Peyer's patch (tissue), 4 donors: ENCODE measurements around the gene KLHL25. TPM values are rescaled to one million over a fixed set of nuclear protein-coding genes. Genes with fewer than 3 reads are reported as not detected.

Experiments
- DNase-seq, 3 donors: peaks; one replicate each; pipeline ENCODE4 v3.0.0-alpha.2; 2017 to 2019
- H3K27ac ChIP-seq, 4 donors: fragments of 200-600 bp; sonication (generic); one replicate each; pipeline ENCODE4 v1.5.1; 2016 to 2019
- H3K27me3 ChIP-seq, 2 donors: fragments of 200-600 bp; sonication (generic); one replicate each; pipeline ENCODE4 v1.5.1; 2019
- H3K36me3 ChIP-seq, 3 donors: fragments of 200-600 bp; sonication (generic); one replicate each; pipeline ENCODE4 v1.5.1; 2016 to 2019
- H3K4me1 ChIP-seq, 4 donors: fragments of 200-600 bp; sonication (generic); one replicate each; pipeline ENCODE4 v1.5.1; 2016 to 2019
- H3K4me3 ChIP-seq, 4 donors: fragments of 200-600 bp; sonication (generic); 1 replicate in 3 of 4; 2 replicates in 1 of 4; pipeline ENCODE4 v1.5.1; 2016 to 2019; ENCODE audit warnings: mild to moderate bottlenecking in 1 of 4
- H3K9me3 ChIP-seq, 4 donors: fragments of 200-600 bp; sonication (generic); one replicate each; pipeline ENCODE4 v1.5.1; 2016 to 2019; ENCODE audit warnings: mild to moderate bottlenecking in 1 of 4
- CTCF ChIP-seq, 6 experiments: fragments of 450-650 bp in 4 of 6; fragments of 200-600 bp in 2 of 6; sonication (generic) in 1 of 6; IDR thresholded peaks; one replicate each; pipeline ENCODE4 v1.5.1; 2017 to 2019; ENCODE audit warnings: antibody characterized with exemption in 6 of 6, mild to moderate bottlenecking in 3 of 6, moderate library complexity in 1 of 6
- POLR2A ChIP-seq, 2 donors: fragments of 450-650 bp; IDR thresholded peaks; one replicate each; pipeline ENCODE4 v1.5.1; 2017; ENCODE audit warnings: antibody characterized with exemption in 2 of 2, mild to moderate bottlenecking in 2 of 2, moderate library complexity in 2 of 2
- total RNA-seq, 4 donors: library from RNA; depleted of rRNA; stranded (reverse); fragments of >200 nt; gene quantifications; one replicate each; pipeline ENCODE4 v1.1.0, GENCODE V29; 2016

The KLHL25 gene
- total RNA-seq, 4 donors from 2014 or later = 9.9 to 23.6 (median 17.2) TPM

GRCh38 chr15:85786781-85787114 is 8.0 kb downstream of the KLHL25 start:
- TF ChIP-seq POLR2A (IDR thresholded peaks at IDR 0.05) (no peak), CTCF (IDR thresholded peaks at IDR 0.05) (no peak)
- H3K36me3 ChIP-seq = no peaks in the 10 kb centered on the region
- peaks cover 0 to 31% (median 9%) of the 10 kb centered on the region in 4 donors for H3K4me1 ChIP-seq
- no peaks in the 10 kb centered on the region for H3K9me3 ChIP-seq
- no peaks in the 10 kb centered on the region for H3K27me3 ChIP-seq
- no peak for DNase-seq
- peak overlapping the region in 3 of 4 donors; percentile 3 to 72 (median 62) for H3K27ac ChIP-seq
- H3K4me3 ChIP-seq = no peak overlapping the region

GRCh38 chr15:85785887-85786780 is 8.6 kb downstream of the KLHL25 start:
- no peak for TF ChIP-seq CTCF (IDR thresholded peaks at IDR 0.05)
- TF ChIP-seq POLR2A (IDR thresholded peaks at IDR 0.05) = no peak
- Histone ChIP-seq H3K27ac (peak overlapping the region in 3 of 4 donors; percentile 3 to 72 (median 62)), H3K9me3 (no peaks in the 10 kb centered on the region), H3K27me3 (no peaks in the 10 kb centered on the region), H3K36me3 (no peaks in the 10 kb centered on the region), H3K4me1 (peaks cover 0 to 31% (median 9%) of the 10 kb centered on the region in 4 donors), H3K4me3 (peak overlapping the region in 1 of 4 donors; percentile 14)
- peak in 2 of 3 donors; percentile 74 to 76 for DNase-seq

GRCh38 chr15:85782064-85782463 is 12.7 kb downstream of the KLHL25 start:
- Histone ChIP-seq H3K4me3 (no peak overlapping the region), H3K36me3 (no peaks in the 10 kb centered on the region), H3K27me3 (no peaks in the 10 kb centered on the region), H3K9me3 (no peaks in the 10 kb centered on the region), H3K27ac (no peak overlapping the region), H3K4me1 (peaks cover 0 to 26% (median 9%) of the 10 kb centered on the region in 4 donors)
- TF ChIP-seq CTCF (IDR thresholded peaks at IDR 0.05) (no peak), POLR2A (IDR thresholded peaks at IDR 0.05) (no peak)
- no peak for DNase-seq

GRCh38 chr15:85781099-85781498 is 13.6 kb downstream of the KLHL25 start:
- DNase-seq = no peak
- H3K27ac ChIP-seq = no peak overlapping the region

More at GRCh38 chr15:85781099-85781498, 13.6 kb downstream of the KLHL25 start:
- no peak for TF ChIP-seq POLR2A (IDR thresholded peaks at IDR 0.05)
- TF ChIP-seq CTCF (IDR thresholded peaks at IDR 0.05) = no peak
- H3K27me3 ChIP-seq = no peaks in the 10 kb centered on the region
- H3K4me1 ChIP-seq = peaks cover 0 to 18% (median 5%) of the 10 kb centered on the region in 4 donors
- H3K36me3 ChIP-seq = no peaks in the 10 kb centered on the region
- H3K9me3 ChIP-seq = no peaks in the 10 kb centered on the region
- no peak overlapping the region for H3K4me3 ChIP-seq
